Measurements from ENCODE around the gene SACM1L.

- TF ChIP-seq CTCF (IDR thresholded peaks at IDR 0.05) = no peak
- no peak for TF ChIP-seq POLR2A (IDR thresholded peaks at IDR 0.05)
These were observed 62.5 kb downstream of the SACM1L start for GRCh38 chr3:45751537-45752242.
